Endothelial cell of umbilical vein (primary cell): Measurements from ENCODE around the gene ISLR. TPM values are rescaled to one million over a fixed set of nuclear protein-coding genes. Genes with fewer than 3 reads are reported as not detected.

ENCODE experiments used
- BruUV-seq: library from RNA; stranded (reverse); fragments of 400-500 nt; replicated peaks from 2 replicates; lab custom pipeline; 2021; lab: Mats Ljungman, UMichigan
- CTCF ChIA-PET: fragments of 300-600, 350-600 bp; sonication (Branson Sonifier 250); formaldehyde crosslinking; loops from one replicate; lab custom pipeline; 2021; ENCODE audit warnings: antibody characterized with exemption, inconsistent platforms; lab: Charles Lee
- POLR2A ChIA-PET: fragments of 300-600, 350-600 bp; sonication (Branson Sonifier 250); formaldehyde crosslinking; loops from one replicate; lab custom pipeline; 2021; ENCODE audit warnings: antibody characterized with exemption, inconsistent platforms; lab: Charles Lee
- DNase-seq: peaks from one replicate; pipeline ENCODE4 v3.0.0-alpha.2; 2011; ENCODE audit warnings: low read depth, low spot score
- FAIRE-seq: peaks from 2 replicates; lab custom pipeline; 2011; peaks lifted over from hg19 to GRCh38; lab: Jason Lieb, UNC
- H2AFZ ChIP-seq: 2 replicates; pipeline ENCODE4 v1.6.0; 2012; ENCODE audit warnings: low read depth, low read length, control low read depth, inconsistent platforms
- H3K27ac ChIP-seq: 2 replicates; pipeline ENCODE4 v1.5.1; 2011; ENCODE audit warnings: low read depth, mild to moderate bottlenecking, control low read depth, low read length, moderate library complexity; ENCODE audit not compliant: insufficient read depth
- H3K27me3 ChIP-seq, 2 experiments: 2 replicates each; pipeline versions ENCODE4 v1.6.0 to v1.6.1; 2011; ENCODE audit warnings: low read length in 2 of 2, mixed read lengths in 1 of 2; ENCODE audit not compliant: control insufficient read depth in 2 of 2, insufficient read depth in 2 of 2
- H3K36me3 ChIP-seq, 2 experiments: 2 replicates in 1 of 2; 3 replicates in 1 of 2; pipeline ENCODE4 v1.5.1; 2011; ENCODE audit warnings: low read length in 2 of 2, mild to moderate bottlenecking in 1 of 2, moderate library complexity in 1 of 2; ENCODE audit not compliant: control insufficient read depth in 2 of 2, insufficient read depth in 2 of 2; ENCODE audit errors: extremely low read depth in 1 of 2
- H3K4me1 ChIP-seq: 3 replicates; pipeline ENCODE4 v1.5.1; 2011; ENCODE audit warnings: mild to moderate bottlenecking, low read length; ENCODE audit not compliant: control insufficient read depth, insufficient read depth; ENCODE audit errors: extremely low read depth
- H3K4me2 ChIP-seq: 2 replicates; pipeline ENCODE4 v1.6.1; 2011; ENCODE audit warnings: low read length, control low read depth, mixed read lengths; ENCODE audit not compliant: insufficient read depth
- H3K4me3 ChIP-seq, 3 experiments: fragments of 200-600 bp in 1 of 3; sonication (generic), shearing (Covaris generic) in 1 of 3; replicated peaks in 1 of 3; 2 replicates each; pipeline ENCODE4 v1.5.1; 2011 to 2016; ENCODE audit warnings: control low read depth in 3 of 3, low read length in 3 of 3, mild to moderate bottlenecking in 2 of 3, inconsistent platforms in 1 of 3, low read depth in 1 of 3, moderate library complexity in 1 of 3; ENCODE audit not compliant: insufficient read depth in 1 of 3
- H3K79me2 ChIP-seq: 2 replicates; pipeline ENCODE4 v1.6.0; 2012; ENCODE audit warnings: low read length, inconsistent platforms; ENCODE audit not compliant: control insufficient read depth, insufficient read depth
- H3K9ac ChIP-seq: replicated peaks from 2 replicates; pipeline ENCODE3; 2011; ENCODE audit warnings: low read length, control low read depth; ENCODE audit not compliant: insufficient read depth; ENCODE audit errors: extremely low read depth
- H3K9me1 ChIP-seq: replicated peaks from 3 replicates; pipeline ENCODE4 v1.6.0; 2011; ENCODE audit warnings: mild to moderate bottlenecking, low read length; ENCODE audit not compliant: control insufficient read depth, insufficient read depth; ENCODE audit errors: extremely low read depth
- H3K9me3 ChIP-seq: replicated peaks from 2 replicates; pipeline ENCODE4 v1.5.1; 2012; ENCODE audit warnings: low read length, inconsistent platforms; ENCODE audit not compliant: control insufficient read depth, insufficient read depth
- H4K20me1 ChIP-seq: replicated peaks from 2 replicates; pipeline ENCODE3; 2011; ENCODE audit warnings: mild to moderate bottlenecking, low read length; ENCODE audit not compliant: control insufficient read depth, insufficient read depth; ENCODE audit errors: extremely low read depth
- EZH2 ChIP-seq: IDR thresholded peaks from 2 replicates; pipeline ENCODE4 v1.6.1; 2012; ENCODE audit warnings: borderline replicate concordance, low read depth, mild to moderate bottlenecking, moderate library complexity, low read length, inconsistent platforms; ENCODE audit not compliant: severe bottlenecking
- FOS ChIP-seq: IDR thresholded peaks from 2 replicates; pipeline ENCODE4 v1.6.1; 2011; ENCODE audit warnings: mild to moderate bottlenecking, low read length, moderate library complexity, borderline replicate concordance; ENCODE audit not compliant: insufficient read depth
- GATA2 ChIP-seq: IDR thresholded peaks from 2 replicates; pipeline ENCODE4 v1.7.0; 2011; ENCODE audit warnings: low read depth, mild to moderate bottlenecking, moderate library complexity, mixed read lengths, low read length; ENCODE audit not compliant: insufficient read length, insufficient read depth
- JUN ChIP-seq: IDR thresholded peaks from 2 replicates; pipeline ENCODE4 v1.6.1; 2011; ENCODE audit warnings: borderline replicate concordance, low read depth; ENCODE audit not compliant: insufficient read length, insufficient read depth
- MYC ChIP-seq: IDR thresholded peaks from one replicate; pipeline ENCODE4 v1.6.1; 2011; ENCODE audit warnings: mild to moderate bottlenecking, low read depth, low read length
- POLR2A ChIP-seq: IDR thresholded peaks from 2 replicates; pipeline ENCODE4 v1.6.1; 2012; ENCODE audit warnings: low read depth, mild to moderate bottlenecking, control low read depth, low read length
- POLR2AphosphoS5 ChIP-seq: IDR thresholded peaks from 2 replicates; pipeline ENCODE4 v1.6.1; 2012; ENCODE audit warnings: low read depth, mild to moderate bottlenecking, control low read depth, low read length, moderate library complexity; ENCODE audit not compliant: insufficient read depth
- dilution Hi-C: fragments of 300-500 bp; cut with MboI; formaldehyde crosslinking; loops from one replicate; pipeline ENCODE4 v1.15.0; 2019; ENCODE audit warnings: low sequenced_read_pairs; ENCODE audit not compliant: extremely low pct_ligation_motif_present
- intact Hi-C: fragments of 100-400 bp; cut with micrococcal nuclease; formaldehyde crosslinking; loops from one replicate; pipeline ENCODE4 v1.10.0; 2022
- polyA plus RNA-seq, 4 experiments: library from polyadenylated mRNA; depleted of rRNA in 3 of 4; stranded (reverse) in 3 of 4; unstranded in 1 of 4; fragments of >200 nt; gene quantifications; 2 replicates each; pipeline versions ENCODE4 v1.2.1 to v1.2.3, GENCODE V29; 2011 to 2012; ENCODE audit warnings: missing spikeins in 1 of 4
- total RNA-seq: library from RNA; stranded (reverse); gene quantifications from 2 replicates; pipeline ENCODE4 v1.2.3, GENCODE V29; 2021
- TF ChIP-seq, protein P1 (sequence below), 2 donors: IDR thresholded peaks; 1 replicate in 1 of 2; 2 replicates in 1 of 2; pipeline ENCODE4 v1.5.1; 2011; ENCODE audit warnings: low read length in 2 of 2, mild to moderate bottlenecking in 2 of 2, moderate library complexity in 2 of 2, control low read depth in 1 of 2, inconsistent platforms in 1 of 2, low read depth in 1 of 2; ENCODE audit not compliant: insufficient read depth in 1 of 2; ENCODE audit errors: extremely low read depth in 1 of 2
- TF ChIP-seq, protein P2 (sequence below): IDR thresholded peaks from 2 replicates; pipeline ENCODE4 v1.6.1; 2011; ENCODE audit not compliant: insufficient read depth, insufficient read length

ISLR gene
- total and polyA plus RNA-seq, 2 donors (not counting 3 experiments of a cell fraction or from before 2014, with no cell fraction given): not detected

DNA sequence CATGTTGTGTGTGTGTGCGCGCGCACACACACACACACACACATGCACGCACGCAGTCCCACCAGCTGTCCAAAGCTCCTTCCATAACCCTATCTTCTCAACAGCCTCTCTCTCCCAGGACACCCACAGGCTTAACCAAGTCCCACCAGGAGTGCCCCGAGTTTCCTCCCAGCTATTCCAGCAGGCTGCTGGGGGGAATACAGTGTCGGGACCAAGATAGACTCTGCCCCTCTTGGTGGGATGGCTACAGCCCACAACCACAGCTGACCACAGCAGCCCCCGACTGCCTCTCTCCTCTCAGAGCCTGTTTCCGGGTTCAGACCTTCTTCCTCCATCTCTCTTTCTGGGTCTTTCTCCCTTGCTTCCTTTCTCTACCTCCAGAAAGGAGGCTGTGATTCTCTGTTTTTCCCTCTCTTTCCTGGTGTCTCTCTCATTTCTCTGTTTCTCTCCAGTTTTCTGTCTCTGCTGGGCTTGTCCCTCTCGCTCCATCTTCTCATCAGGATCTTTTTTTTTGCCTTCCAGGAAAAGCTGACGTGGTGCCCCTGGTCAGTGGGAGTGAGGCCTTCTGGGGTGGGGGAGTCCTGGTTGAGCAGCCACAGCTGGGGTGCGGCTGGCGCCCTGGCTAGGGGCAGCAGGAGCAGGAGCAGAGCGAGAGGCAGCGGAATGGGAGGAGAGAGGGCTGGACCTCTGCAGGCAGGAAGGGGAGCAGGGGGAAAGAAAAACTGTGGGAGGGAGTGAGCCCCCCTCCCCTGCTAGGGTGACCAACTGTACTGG, 3.3 kb upstream of the ISLR start:
- Histone ChIP-seq H3K9me1 (no peaks in the 10 kb centered on the region), H3K27me3 (no peaks in the 10 kb centered on the region), H3K36me3 (no peaks in the 10 kb centered on the region), H3K4me2 (no peak overlapping the region), H3K9ac (no peak overlapping the region), H3K4me3 (no peak overlapping the region), H3K79me2 (no peaks in the 10 kb centered on the region), H4K20me1 (no peaks in the 10 kb centered on the region), H3K4me1 (no peaks in the 10 kb centered on the region), H3K9me3 (no peaks in the 10 kb centered on the region), H2AFZ (no peak overlapping the region), H3K27ac (no peak overlapping the region)
- BruUV-seq: no TSS peak
- no peak for FAIRE-seq
- ChIA-PET POLR2A (no interaction called here), CTCF (no interaction called here)
- intact Hi-C loops (no loop called here), dilution Hi-C loops (no loop called here)
- TF ChIP-seq, protein P1, sequence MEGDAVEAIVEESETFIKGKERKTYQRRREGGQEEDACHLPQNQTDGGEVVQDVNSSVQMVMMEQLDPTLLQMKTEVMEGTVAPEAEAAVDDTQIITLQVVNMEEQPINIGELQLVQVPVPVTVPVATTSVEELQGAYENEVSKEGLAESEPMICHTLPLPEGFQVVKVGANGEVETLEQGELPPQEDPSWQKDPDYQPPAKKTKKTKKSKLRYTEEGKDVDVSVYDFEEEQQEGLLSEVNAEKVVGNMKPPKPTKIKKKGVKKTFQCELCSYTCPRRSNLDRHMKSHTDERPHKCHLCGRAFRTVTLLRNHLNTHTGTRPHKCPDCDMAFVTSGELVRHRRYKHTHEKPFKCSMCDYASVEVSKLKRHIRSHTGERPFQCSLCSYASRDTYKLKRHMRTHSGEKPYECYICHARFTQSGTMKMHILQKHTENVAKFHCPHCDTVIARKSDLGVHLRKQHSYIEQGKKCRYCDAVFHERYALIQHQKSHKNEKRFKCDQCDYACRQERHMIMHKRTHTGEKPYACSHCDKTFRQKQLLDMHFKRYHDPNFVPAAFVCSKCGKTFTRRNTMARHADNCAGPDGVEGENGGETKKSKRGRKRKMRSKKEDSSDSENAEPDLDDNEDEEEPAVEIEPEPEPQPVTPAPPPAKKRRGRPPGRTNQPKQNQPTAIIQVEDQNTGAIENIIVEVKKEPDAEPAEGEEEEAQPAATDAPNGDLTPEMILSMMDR (IDR thresholded peaks at IDR 0.05; ENCODE audit: extremely low read depth in 1 of 2, insufficient read depth in 1 of 2, low read depth in 1 of 2, low read length in 2 of 2): no peak
- TF ChIP-seq POLR2A (no peak), POLR2AphosphoS5 (no peak), JUN (no peak), GATA2 (no peak), EZH2 (no peak), FOS (no peak), MYC (no peak)
- TF ChIP-seq, protein P2, sequence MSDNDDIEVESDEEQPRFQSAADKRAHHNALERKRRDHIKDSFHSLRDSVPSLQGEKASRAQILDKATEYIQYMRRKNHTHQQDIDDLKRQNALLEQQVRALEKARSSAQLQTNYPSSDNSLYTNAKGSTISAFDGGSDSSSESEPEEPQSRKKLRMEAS: no peak
- no peak for DNase-seq
